ENCODE measurements around the gene MRRF. TPM values are rescaled to one million over a fixed set of nuclear protein-coding genes. Genes with fewer than 3 reads are reported as not detected.
"Not testable (repeated sequence)": the region's sequence is repeated elsewhere in the genome, so short reads cannot be mapped to it uniquely, and the experiment has no call there.

The MRRF gene
- total RNA-seq, 2 experiments from 2014 or later: 69.8 to 76.0 TPM

- TF ChIP-seq CTCF (IDR thresholded peaks at IDR 0.05): no peak
- Mint-ChIP-seq H3K9me3 (no peaks in the 10 kb centered on the region), H3K4me1 (ENCODE audit: low read depth) (peaks cover 8% of the 10 kb centered on the region), H3K27ac (no peak overlapping the region), H3K4me3 (no peak overlapping the region), H3K36me3 (ENCODE audit: low read depth) (peaks cover 42% of the 10 kb centered on the region), H3K27me3 (no peaks in the 10 kb centered on the region)
- ChIA-PET CTCF (no interaction called here), POLR2A (no interaction called here)
- ATAC-seq (no peak), DNase-seq (no peak)
- intact Hi-C loops (cut with micrococcal nuclease): no loop called here
Observed at GRCh38 chr9:122322553-122322952, 57.9 kb downstream of the MRRF start.

GRCh38 chr9:122324665-122325064 is 60.0 kb downstream of the MRRF start:
- H3K27me3 Mint-ChIP-seq; H3K9me3 Mint-ChIP-seq; H3K27ac Mint-ChIP-seq; DNase-seq; intact Hi-C loops (cut with micrococcal nuclease); H3K4me1 Mint-ChIP-seq (ENCODE audit: low read depth); H3K4me3 Mint-ChIP-seq; ATAC-seq: not testable (repeated sequence)
- ChIA-PET POLR2A (interaction anchor here (0.6 kb wide), 1 partner anchor 62 kb away, joined by 3 read pairs; no protein-coding TSS in a partner anchor), CTCF (interaction anchor here (0.6 kb wide), 1 partner anchor 19 kb away, joined by 3 read pairs; no protein-coding TSS in a partner anchor)
- H3K36me3 Mint-ChIP-seq (ENCODE audit: low read depth): peaks cover 41% of the 10 kb centered on the region

GRCh38 chr9:122325124-122325523 is 60.4 kb downstream of the MRRF start:
- POLR2A ChIA-PET: interaction anchor here (0.6 kb wide), 1 partner anchor 62 kb away, joined by 3 read pairs; no protein-coding TSS in a partner anchor
- intact Hi-C loops (cut with micrococcal nuclease): no loop called here
- no peak for TF ChIP-seq CTCF (IDR thresholded peaks at IDR 0.05)
- Mint-ChIP-seq H3K4me3 (no peak overlapping the region), H3K9me3 (no peaks in the 10 kb centered on the region), H3K4me1 (ENCODE audit: low read depth) (peaks cover 4% of the 10 kb centered on the region), H3K27me3 (no peaks in the 10 kb centered on the region), H3K36me3 (ENCODE audit: low read depth) (peaks cover 41% of the 10 kb centered on the region), H3K27ac (no peak overlapping the region)
- CTCF ChIA-PET: interaction anchor here (0.6 kb wide), 1 partner anchor 19 kb away, joined by 3 read pairs; no protein-coding TSS in a partner anchor
- DNase-seq (no peak), ATAC-seq (peak; percentile 69)

GRCh38 chr9:122327175-122327574 is 62.5 kb downstream of the MRRF start:
- ChIA-PET CTCF (interaction anchor here (1.2 kb wide), 1 partner anchor 24 kb away, joined by 3 read pairs; no protein-coding TSS in a partner anchor), POLR2A (interaction anchor here (0.9 kb wide), 1 partner anchor 11 kb away, joined by 3 read pairs; no protein-coding TSS in a partner anchor)
- Mint-ChIP-seq H3K27me3 (no peaks in the 10 kb centered on the region), H3K9me3 (no peaks in the 10 kb centered on the region), H3K4me1 (ENCODE audit: low read depth) (peaks cover 7% of the 10 kb centered on the region), H3K4me3 (no peak overlapping the region), H3K36me3 (ENCODE audit: low read depth) (peaks cover 45% of the 10 kb centered on the region), H3K27ac (no peak overlapping the region)
- no peak for ATAC-seq
- intact Hi-C loops (cut with micrococcal nuclease): no loop called here
- TF ChIP-seq CTCF (IDR thresholded peaks at IDR 0.05): no peak
- DNase-seq: no peak

- CTCF ChIA-PET: no interaction called here
- ATAC-seq (no peak), DNase-seq (no peak)
- intact Hi-C loops (cut with micrococcal nuclease): no loop called here
- TF ChIP-seq CTCF (IDR thresholded peaks at IDR 0.05): no peak
- no peak overlapping the region for H3K4me3 Mint-ChIP-seq
- no peaks in the 10 kb centered on the region for H3K9me3 Mint-ChIP-seq
- peaks cover 30% of the 10 kb centered on the region for H3K36me3 Mint-ChIP-seq (ENCODE audit: low read depth)
- H3K4me1 Mint-ChIP-seq (ENCODE audit: low read depth): peaks cover 7% of the 10 kb centered on the region
- H3K27me3 Mint-ChIP-seq: no peaks in the 10 kb centered on the region
- POLR2A ChIA-PET: interaction anchor here (0.7 kb wide), 1 partner anchor 8 kb away, joined by 3 read pairs; no protein-coding TSS in a partner anchor
- H3K27ac Mint-ChIP-seq: no peak overlapping the region
Observed at GRCh38 chr9:122329597-122329996, 64.9 kb downstream of the MRRF start.

- H3K27ac Mint-ChIP-seq; H3K9me3 Mint-ChIP-seq; H3K4me1 Mint-ChIP-seq (ENCODE audit: low read depth); ATAC-seq; DNase-seq; intact Hi-C loops (cut with micrococcal nuclease); CTCF ChIA-PET; POLR2A ChIA-PET; H3K4me3 Mint-ChIP-seq; H3K27me3 Mint-ChIP-seq: not testable (repeated sequence)
- peaks cover 27% of the 10 kb centered on the region for H3K36me3 Mint-ChIP-seq (ENCODE audit: low read depth)
Observed at GRCh38 chr9:122330466-122330865, 65.8 kb downstream of the MRRF start.

Measured in activated CD8-positive, alpha-beta T cell treated with anti-CD3 and anti-CD28 coated beads for 36 hours (primary cell).